Neural cell (in vitro differentiated cells): ENCODE results near the gene ARPC4. TPM values are rescaled to one million over a fixed set of nuclear protein-coding genes. Genes with fewer than 3 reads are reported as not detected.

Experiments used
- H2AFZ ChIP-seq: fragments of 200-600, 300-800 bp; sonication (generic), shearing (Covaris generic); 2 replicates; pipeline ENCODE4 v1.6.0; 2014; ENCODE audit warnings: low read depth, mild to moderate bottlenecking, antibody characterized with exemption, low read length, moderate library complexity
- H3F3A ChIP-seq: fragments of 200-600 bp; shearing (Covaris generic); 2 replicates; pipeline ENCODE4 v1.6.1; 2016; ENCODE audit warnings: mild to moderate bottlenecking, moderate library complexity, mixed read lengths, antibody characterized with exemption, low read length; ENCODE audit not compliant: insufficient read depth, poor library complexity, severe bottlenecking
- H3K27ac ChIP-seq: fragments of 200-600, 300-800 bp; sonication (generic), shearing (Covaris generic); 2 replicates; pipeline ENCODE4 v1.5.1; 2014; ENCODE audit warnings: mild to moderate bottlenecking, low read length, moderate library complexity
- H3K27me3 ChIP-seq: fragments of 300-800, 200-600 bp; sonication (generic), shearing (Covaris generic); 2 replicates; pipeline ENCODE4 v1.6.0; 2014; ENCODE audit warnings: mild to moderate bottlenecking, low read depth, low read length, moderate library complexity; ENCODE audit not compliant: insufficient read depth
- H3K36me3 ChIP-seq: fragments of 300-800, 200-600 bp; sonication (generic), shearing (Covaris generic); 2 replicates; pipeline ENCODE4 v1.5.1; 2014; ENCODE audit warnings: mild to moderate bottlenecking, antibody characterized with exemption, low read length, moderate library complexity; ENCODE audit not compliant: insufficient read depth
- H3K4me2 ChIP-seq: fragments of 300-800, 200-600 bp; sonication (generic), shearing (Covaris generic); 2 replicates; pipeline ENCODE4 v1.6.0; 2014; ENCODE audit warnings: mild to moderate bottlenecking, low read length
- H3K4me3 ChIP-seq: fragments of 300-800, 200-600 bp; sonication (generic), shearing (Covaris generic); 2 replicates; pipeline ENCODE4 v1.5.1; 2014; ENCODE audit warnings: mild to moderate bottlenecking, low read length, moderate library complexity
- H3K79me2 ChIP-seq: fragments of 200-600 bp; shearing (Covaris generic); replicated peaks from 2 replicates; pipeline ENCODE4 v1.6.0; 2014; ENCODE audit warnings: mild to moderate bottlenecking, low read length, moderate library complexity; ENCODE audit not compliant: insufficient read depth
- H3K9ac ChIP-seq: fragments of 300-800, 200-600 bp; sonication (generic), shearing (Covaris generic); 2 replicates; pipeline ENCODE4 v1.6.1; 2016; ENCODE audit warnings: mild to moderate bottlenecking, low read length, mixed read lengths
- H3K9me2 ChIP-seq: fragments of 200-600 bp; shearing (Covaris generic); 2 replicates; pipeline ENCODE4 v1.6.1; 2016; ENCODE audit warnings: mild to moderate bottlenecking, low read length, mixed read lengths; ENCODE audit not compliant: insufficient read depth
- H3K9me3 ChIP-seq: fragments of 200-600, 300-800 bp; sonication (generic), shearing (Covaris generic); 2 replicates; pipeline ENCODE4 v1.6.1; 2016; ENCODE audit warnings: mild to moderate bottlenecking, mixed run types, low read length, moderate library complexity, mixed read lengths
- H4K20me1 ChIP-seq: fragments of 200-600 bp; shearing (Covaris generic); 2 replicates; pipeline ENCODE4 v1.6.1; 2016; ENCODE audit warnings: mild to moderate bottlenecking, mixed run types; ENCODE audit not compliant: insufficient read depth
- EP300 ChIP-seq: fragments of 450-650 bp; conservative IDR thresholded peaks from 2 replicates; pipeline ENCODE4 v1.6.1; 2014; ENCODE audit warnings: antibody characterized with exemption, mild to moderate bottlenecking, moderate library complexity; ENCODE audit not compliant: poor library complexity, severe bottlenecking
- EZH2 ChIP-seq: fragments of 200-600, 300-800 bp; shearing (Covaris generic), sonication (generic); IDR thresholded peaks from 2 replicates; pipeline ENCODE4 v1.6.1; 2014; ENCODE audit warnings: antibody characterized with exemption, low read length, borderline replicate concordance, mild to moderate bottlenecking; ENCODE audit not compliant: insufficient read depth, poor library complexity, severe bottlenecking
- MXI1 ChIP-seq: fragments of 450-650 bp; conservative IDR thresholded peaks from 2 replicates; pipeline ENCODE4 v1.6.1; 2014; ENCODE audit warnings: antibody characterized with exemption, mild to moderate bottlenecking; ENCODE audit not compliant: poor library complexity, severe bottlenecking
- POLR2AphosphoS5 ChIP-seq: IDR thresholded peaks from 2 replicates; pipeline ENCODE4 v1.6.1; 2012
- RAD21 ChIP-seq: fragments of 450-650 bp; conservative IDR thresholded peaks from 2 replicates; pipeline ENCODE4 v1.6.1; 2014; ENCODE audit warnings: antibody characterized with exemption, mild to moderate bottlenecking, moderate library complexity
- SMC3 ChIP-seq: fragments of 450-650 bp; conservative IDR thresholded peaks from 2 replicates; pipeline ENCODE4 v1.6.1; 2014; ENCODE audit warnings: antibody characterized with exemption, mild to moderate bottlenecking, moderate library complexity; ENCODE audit not compliant: poor library complexity
- TAF1 ChIP-seq: IDR thresholded peaks from 2 replicates; pipeline ENCODE4 v1.6.1; 2012; ENCODE audit warnings: low read depth
- polyA plus RNA-seq: library from polyadenylated mRNA; depleted of rRNA; stranded (reverse); fragments of >200 nt; gene quantifications from 2 replicates; pipeline ENCODE4 v1.2.3, GENCODE V29; 2014
- TF ChIP-seq, protein P1 (sequence below): fragments of 450-650 bp; IDR thresholded peaks from 2 replicates; pipeline ENCODE4 v1.5.1; 2014; ENCODE audit warnings: antibody characterized with exemption, mild to moderate bottlenecking, moderate library complexity; ENCODE audit not compliant: poor library complexity, severe bottlenecking
- TF ChIP-seq, protein P2 (sequence below): IDR thresholded peaks from 2 replicates; pipeline ENCODE4 v1.6.1; 2012; ENCODE audit warnings: borderline replicate concordance

ARPC4 gene
- polyA plus RNA-seq, 1 donor from 2014 or later = 179 TPM

DNA sequence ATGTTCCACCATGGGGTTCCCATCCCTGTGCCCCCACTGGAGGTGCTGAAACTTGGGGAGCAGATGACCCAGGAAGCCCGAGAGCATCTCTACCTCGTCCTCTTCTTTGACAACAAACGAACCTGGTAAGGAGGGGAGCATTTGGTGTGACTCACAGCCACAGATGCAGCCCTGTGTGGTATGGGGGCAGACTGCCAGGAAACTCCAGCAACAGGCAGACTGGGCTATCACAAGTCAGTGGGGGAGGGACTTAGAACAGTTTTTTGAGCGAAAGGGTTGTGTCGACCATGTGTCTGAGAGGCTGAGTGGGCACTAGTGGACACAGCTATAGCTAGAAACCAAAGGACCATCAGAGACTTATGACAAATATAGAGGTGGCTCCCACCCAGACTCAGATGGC, 46.6 kb upstream of the ARPC4 start:
- H3K36me3 ChIP-seq = peaks cover 1% of the 10 kb centered on the region
- TF ChIP-seq POLR2AphosphoS5 (no peak), EZH2 (no peak), RAD21 (no peak), SMC3 (no peak), TAF1 (no peak), EP300 (no peak), MXI1 (no peak)
- TF ChIP-seq, protein P1, sequence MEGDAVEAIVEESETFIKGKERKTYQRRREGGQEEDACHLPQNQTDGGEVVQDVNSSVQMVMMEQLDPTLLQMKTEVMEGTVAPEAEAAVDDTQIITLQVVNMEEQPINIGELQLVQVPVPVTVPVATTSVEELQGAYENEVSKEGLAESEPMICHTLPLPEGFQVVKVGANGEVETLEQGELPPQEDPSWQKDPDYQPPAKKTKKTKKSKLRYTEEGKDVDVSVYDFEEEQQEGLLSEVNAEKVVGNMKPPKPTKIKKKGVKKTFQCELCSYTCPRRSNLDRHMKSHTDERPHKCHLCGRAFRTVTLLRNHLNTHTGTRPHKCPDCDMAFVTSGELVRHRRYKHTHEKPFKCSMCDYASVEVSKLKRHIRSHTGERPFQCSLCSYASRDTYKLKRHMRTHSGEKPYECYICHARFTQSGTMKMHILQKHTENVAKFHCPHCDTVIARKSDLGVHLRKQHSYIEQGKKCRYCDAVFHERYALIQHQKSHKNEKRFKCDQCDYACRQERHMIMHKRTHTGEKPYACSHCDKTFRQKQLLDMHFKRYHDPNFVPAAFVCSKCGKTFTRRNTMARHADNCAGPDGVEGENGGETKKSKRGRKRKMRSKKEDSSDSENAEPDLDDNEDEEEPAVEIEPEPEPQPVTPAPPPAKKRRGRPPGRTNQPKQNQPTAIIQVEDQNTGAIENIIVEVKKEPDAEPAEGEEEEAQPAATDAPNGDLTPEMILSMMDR = no peak
- TF ChIP-seq, protein P2, sequence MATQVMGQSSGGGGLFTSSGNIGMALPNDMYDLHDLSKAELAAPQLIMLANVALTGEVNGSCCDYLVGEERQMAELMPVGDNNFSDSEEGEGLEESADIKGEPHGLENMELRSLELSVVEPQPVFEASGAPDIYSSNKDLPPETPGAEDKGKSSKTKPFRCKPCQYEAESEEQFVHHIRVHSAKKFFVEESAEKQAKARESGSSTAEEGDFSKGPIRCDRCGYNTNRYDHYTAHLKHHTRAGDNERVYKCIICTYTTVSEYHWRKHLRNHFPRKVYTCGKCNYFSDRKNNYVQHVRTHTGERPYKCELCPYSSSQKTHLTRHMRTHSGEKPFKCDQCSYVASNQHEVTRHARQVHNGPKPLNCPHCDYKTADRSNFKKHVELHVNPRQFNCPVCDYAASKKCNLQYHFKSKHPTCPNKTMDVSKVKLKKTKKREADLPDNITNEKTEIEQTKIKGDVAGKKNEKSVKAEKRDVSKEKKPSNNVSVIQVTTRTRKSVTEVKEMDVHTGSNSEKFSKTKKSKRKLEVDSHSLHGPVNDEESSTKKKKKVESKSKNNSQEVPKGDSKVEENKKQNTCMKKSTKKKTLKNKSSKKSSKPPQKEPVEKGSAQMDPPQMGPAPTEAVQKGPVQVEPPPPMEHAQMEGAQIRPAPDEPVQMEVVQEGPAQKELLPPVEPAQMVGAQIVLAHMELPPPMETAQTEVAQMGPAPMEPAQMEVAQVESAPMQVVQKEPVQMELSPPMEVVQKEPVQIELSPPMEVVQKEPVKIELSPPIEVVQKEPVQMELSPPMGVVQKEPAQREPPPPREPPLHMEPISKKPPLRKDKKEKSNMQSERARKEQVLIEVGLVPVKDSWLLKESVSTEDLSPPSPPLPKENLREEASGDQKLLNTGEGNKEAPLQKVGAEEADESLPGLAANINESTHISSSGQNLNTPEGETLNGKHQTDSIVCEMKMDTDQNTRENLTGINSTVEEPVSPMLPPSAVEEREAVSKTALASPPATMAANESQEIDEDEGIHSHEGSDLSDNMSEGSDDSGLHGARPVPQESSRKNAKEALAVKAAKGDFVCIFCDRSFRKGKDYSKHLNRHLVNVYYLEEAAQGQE = no peak
- H3K4me3 ChIP-seq = no peak overlapping the region
- H3K9me3 ChIP-seq = no peaks in the 10 kb centered on the region
- no peaks in the 10 kb centered on the region for H3K27me3 ChIP-seq
- no peaks in the 10 kb centered on the region for H4K20me1 ChIP-seq
- no peaks in the 10 kb centered on the region for H3K9me2 ChIP-seq
- H3K9ac ChIP-seq = no peak overlapping the region
- no peak overlapping the region for H3K27ac ChIP-seq
- peaks cover 13% of the 10 kb centered on the region for H3K79me2 ChIP-seq
- no peak overlapping the region for H3K4me2 ChIP-seq
- H3F3A ChIP-seq = peaks cover 4% of the 10 kb centered on the region
- H2AFZ ChIP-seq = no peak overlapping the region

DNA sequence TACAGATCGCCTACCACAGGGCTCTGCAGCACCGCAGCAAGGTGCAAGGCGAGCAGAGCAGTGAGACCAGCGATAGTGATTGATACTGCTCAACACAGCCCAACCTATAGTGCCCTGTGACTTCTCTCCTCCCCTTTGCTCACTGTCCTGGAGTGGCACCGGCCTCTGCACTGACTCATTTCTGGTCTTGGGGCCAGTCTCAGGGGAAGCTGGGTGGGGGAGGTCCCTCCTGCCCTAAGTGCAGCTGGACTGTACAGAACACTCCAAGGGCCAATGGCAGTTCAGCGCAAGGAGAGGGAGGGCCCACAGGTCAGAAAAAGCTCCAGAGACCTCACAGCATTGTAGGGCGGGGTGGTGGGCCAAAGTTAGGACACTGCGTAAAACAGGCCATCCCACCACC, 45.6 kb upstream of the ARPC4 start:
- Histone ChIP-seq H3K4me2 (no peak overlapping the region), H3K9ac (no peak overlapping the region)
- TF ChIP-seq, protein P2 = no peak

More for the DNA sequence above, 45.6 kb upstream of the ARPC4 start:
- peaks cover 4% of the 10 kb centered on the region for H3F3A ChIP-seq
- no peaks in the 10 kb centered on the region for H3K27me3 ChIP-seq
- peaks cover 18% of the 10 kb centered on the region for H3K79me2 ChIP-seq
- H3K9me2 ChIP-seq = no peaks in the 10 kb centered on the region
- H3K4me3 ChIP-seq = no peak overlapping the region
- H4K20me1 ChIP-seq = no peaks in the 10 kb centered on the region
- peaks cover 4% of the 10 kb centered on the region for H3K36me3 ChIP-seq
- no peak overlapping the region for H2AFZ ChIP-seq
- no peak overlapping the region for H3K27ac ChIP-seq
- H3K9me3 ChIP-seq = no peaks in the 10 kb centered on the region
